Nephron progenitor cell (in vitro differentiated cells): Measurements from ENCODE around the gene SPOCD1.

Experiments
- DNase-seq: peaks from one replicate; pipeline ENCODE4 v3.0.0; 2021
- H3K27ac Mint-ChIP-seq: 2 replicates; pipeline ENCODE4 v1.8.0; 2021; ENCODE audit warnings: mild to moderate bottlenecking, moderate library complexity, mixed read lengths
- H3K27me3 Mint-ChIP-seq: 2 replicates; pipeline ENCODE4 v1.8.0; 2021; ENCODE audit warnings: mild to moderate bottlenecking, low read depth, mixed read lengths; ENCODE audit not compliant: poor library complexity
- H3K36me3 Mint-ChIP-seq: 2 replicates; pipeline ENCODE4 v1.8.0; 2021; ENCODE audit warnings: low read depth, mixed read lengths
- H3K4me1 Mint-ChIP-seq: 2 replicates; pipeline ENCODE4 v1.8.0; 2021; ENCODE audit warnings: mixed read lengths
- H3K4me3 Mint-ChIP-seq: 2 replicates; pipeline ENCODE4 v1.8.0; 2021; ENCODE audit warnings: mild to moderate bottlenecking, moderate library complexity, mixed read lengths
- H3K9me3 Mint-ChIP-seq: 2 replicates; pipeline ENCODE4 v1.8.0; 2021; ENCODE audit warnings: mild to moderate bottlenecking, moderate library complexity, mixed read lengths
- TF ChIP-seq, protein P1 (sequence below): fragments of 200-600 bp; sonication (generic); IDR thresholded peaks from 2 replicates; pipeline ENCODE4 v1.5.0; 2021; ENCODE audit warnings: antibody characterized with exemption

The SPOCD1 gene

GRCh38 chr1:31780632-31781031 lies 35.2 kb downstream of the SPOCD1 start:
- no peak overlapping the region for H3K27ac Mint-ChIP-seq
- H3K9me3 Mint-ChIP-seq = no peaks in the 10 kb centered on the region
- no peaks in the 10 kb centered on the region for H3K36me3 Mint-ChIP-seq
- H3K27me3 Mint-ChIP-seq = peaks cover 37% of the 10 kb centered on the region
- DNase-seq = no peak
- peaks cover 53% of the 10 kb centered on the region for H3K4me1 Mint-ChIP-seq
- TF ChIP-seq, protein P1, sequence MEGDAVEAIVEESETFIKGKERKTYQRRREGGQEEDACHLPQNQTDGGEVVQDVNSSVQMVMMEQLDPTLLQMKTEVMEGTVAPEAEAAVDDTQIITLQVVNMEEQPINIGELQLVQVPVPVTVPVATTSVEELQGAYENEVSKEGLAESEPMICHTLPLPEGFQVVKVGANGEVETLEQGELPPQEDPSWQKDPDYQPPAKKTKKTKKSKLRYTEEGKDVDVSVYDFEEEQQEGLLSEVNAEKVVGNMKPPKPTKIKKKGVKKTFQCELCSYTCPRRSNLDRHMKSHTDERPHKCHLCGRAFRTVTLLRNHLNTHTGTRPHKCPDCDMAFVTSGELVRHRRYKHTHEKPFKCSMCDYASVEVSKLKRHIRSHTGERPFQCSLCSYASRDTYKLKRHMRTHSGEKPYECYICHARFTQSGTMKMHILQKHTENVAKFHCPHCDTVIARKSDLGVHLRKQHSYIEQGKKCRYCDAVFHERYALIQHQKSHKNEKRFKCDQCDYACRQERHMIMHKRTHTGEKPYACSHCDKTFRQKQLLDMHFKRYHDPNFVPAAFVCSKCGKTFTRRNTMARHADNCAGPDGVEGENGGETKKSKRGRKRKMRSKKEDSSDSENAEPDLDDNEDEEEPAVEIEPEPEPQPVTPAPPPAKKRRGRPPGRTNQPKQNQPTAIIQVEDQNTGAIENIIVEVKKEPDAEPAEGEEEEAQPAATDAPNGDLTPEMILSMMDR = no peak
- peak overlapping the region; percentile 53 for H3K4me3 Mint-ChIP-seq

GRCh38 chr1:31779687-31780086 lies 36.1 kb downstream of the SPOCD1 start:
- no peak overlapping the region for H3K27ac Mint-ChIP-seq
- no peak overlapping the region for H3K4me3 Mint-ChIP-seq
- no peak for DNase-seq
- H3K27me3 Mint-ChIP-seq = peaks cover 47% of the 10 kb centered on the region
- TF ChIP-seq, protein P1 = no peak
- peaks cover 46% of the 10 kb centered on the region for H3K4me1 Mint-ChIP-seq
- H3K36me3 Mint-ChIP-seq = no peaks in the 10 kb centered on the region
- peaks cover 3% of the 10 kb centered on the region for H3K9me3 Mint-ChIP-seq

DNA sequence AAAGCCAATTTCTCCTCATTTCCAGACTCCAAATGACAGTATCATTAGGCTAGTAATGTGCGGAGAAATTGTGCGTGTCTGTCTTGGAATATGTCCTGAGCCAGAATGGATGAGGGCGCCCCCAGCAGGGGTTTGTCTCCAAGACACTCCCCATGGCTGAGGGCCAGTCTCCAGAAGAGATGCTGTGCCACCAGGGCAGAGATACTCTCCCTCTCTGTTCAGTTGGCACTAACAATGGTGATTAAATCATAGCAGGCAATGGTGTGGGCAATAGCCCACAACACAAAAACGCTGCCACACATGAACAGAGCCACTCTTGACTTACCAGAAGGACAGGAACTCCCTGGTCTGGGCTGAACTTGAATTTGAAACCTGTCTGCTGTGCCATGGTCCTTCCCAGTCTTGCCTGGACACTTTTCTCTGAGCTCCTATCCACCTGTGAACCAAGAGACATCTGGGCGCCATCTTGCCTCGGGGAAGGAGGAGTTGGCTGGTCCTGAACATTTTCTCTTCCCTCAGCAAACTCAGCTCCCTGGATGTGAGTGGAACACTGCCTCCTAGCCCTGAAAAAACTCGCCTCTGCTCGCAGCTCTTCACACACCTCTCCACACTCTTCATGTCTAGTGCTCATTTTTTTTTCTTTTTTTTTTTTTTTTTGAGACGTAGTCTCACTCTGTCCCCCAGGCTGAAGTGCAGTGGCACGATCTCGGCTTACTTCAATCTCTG lies 36.9 kb downstream of the SPOCD1 start:
- no peak for DNase-seq
- peaks cover 3% of the 10 kb centered on the region for H3K9me3 Mint-ChIP-seq
- TF ChIP-seq, protein P1 = no peak
- no peaks in the 10 kb centered on the region for H3K36me3 Mint-ChIP-seq
- no peak overlapping the region for H3K4me3 Mint-ChIP-seq
- H3K27me3 Mint-ChIP-seq = peaks cover 55% of the 10 kb centered on the region
- H3K27ac Mint-ChIP-seq = no peak overlapping the region
- peaks cover 39% of the 10 kb centered on the region for H3K4me1 Mint-ChIP-seq

- TF ChIP-seq, protein P1 = no peak
- no peak overlapping the region for H3K4me3 Mint-ChIP-seq
- peaks cover 76% of the 10 kb centered on the region for H3K27me3 Mint-ChIP-seq
- no peaks in the 10 kb centered on the region for H3K36me3 Mint-ChIP-seq
- no peak for DNase-seq
- H3K27ac Mint-ChIP-seq = no peak overlapping the region
- H3K4me1 Mint-ChIP-seq = peaks cover 38% of the 10 kb centered on the region
- peaks cover 3% of the 10 kb centered on the region for H3K9me3 Mint-ChIP-seq
These were observed 39.3 kb downstream of the SPOCD1 start for GRCh38 chr1:31776516-31776915.

- Mint-ChIP-seq H3K27me3 (peaks cover 81% of the 10 kb centered on the region), H3K9me3 (peaks cover 3% of the 10 kb centered on the region), H3K4me1 (peaks cover 38% of the 10 kb centered on the region), H3K36me3 (no peaks in the 10 kb centered on the region), H3K4me3 (no peak overlapping the region), H3K27ac (no peak overlapping the region)
- TF ChIP-seq, protein P1 = no peak
- DNase-seq = no peak
These were observed 39.8 kb downstream of the SPOCD1 start for GRCh38 chr1:31776032-31776431.
